GM21367 (cell line): ENCODE measurements around the gene TBCD.
"Not testable (repeated sequence)": the region's sequence is repeated elsewhere in the genome, so short reads cannot be mapped to it uniquely, and the experiment has no call there.

Experiments
- ATAC-seq: cut with Tn5 transposase; IDR thresholded peaks from one replicate; pipeline ENCODE4 v1.9.1; 2021; ENCODE audit not compliant: unreplicated experiment

The TBCD gene

DNA sequence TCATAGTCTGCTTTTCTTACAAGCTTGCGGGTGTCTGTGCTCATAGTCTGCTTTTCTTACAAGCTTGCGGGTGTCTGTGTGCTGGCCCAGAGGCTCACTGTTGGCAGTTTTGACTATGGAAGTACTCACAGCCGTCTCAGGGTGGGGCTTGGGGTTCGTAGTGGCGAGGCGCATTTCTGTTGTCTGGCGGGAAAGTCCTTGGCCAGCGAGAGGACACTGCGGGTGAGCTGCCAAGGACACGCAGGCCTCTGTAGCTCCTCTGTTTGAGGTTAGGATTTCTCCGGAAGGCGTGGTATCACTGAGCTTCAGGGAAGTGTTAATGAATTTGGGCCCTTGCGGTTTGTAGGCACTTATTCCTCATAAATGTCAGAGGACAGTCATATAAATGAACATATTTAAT lies 13.5 kb downstream of the TBCD start:
- no peak for ATAC-seq

DNA sequence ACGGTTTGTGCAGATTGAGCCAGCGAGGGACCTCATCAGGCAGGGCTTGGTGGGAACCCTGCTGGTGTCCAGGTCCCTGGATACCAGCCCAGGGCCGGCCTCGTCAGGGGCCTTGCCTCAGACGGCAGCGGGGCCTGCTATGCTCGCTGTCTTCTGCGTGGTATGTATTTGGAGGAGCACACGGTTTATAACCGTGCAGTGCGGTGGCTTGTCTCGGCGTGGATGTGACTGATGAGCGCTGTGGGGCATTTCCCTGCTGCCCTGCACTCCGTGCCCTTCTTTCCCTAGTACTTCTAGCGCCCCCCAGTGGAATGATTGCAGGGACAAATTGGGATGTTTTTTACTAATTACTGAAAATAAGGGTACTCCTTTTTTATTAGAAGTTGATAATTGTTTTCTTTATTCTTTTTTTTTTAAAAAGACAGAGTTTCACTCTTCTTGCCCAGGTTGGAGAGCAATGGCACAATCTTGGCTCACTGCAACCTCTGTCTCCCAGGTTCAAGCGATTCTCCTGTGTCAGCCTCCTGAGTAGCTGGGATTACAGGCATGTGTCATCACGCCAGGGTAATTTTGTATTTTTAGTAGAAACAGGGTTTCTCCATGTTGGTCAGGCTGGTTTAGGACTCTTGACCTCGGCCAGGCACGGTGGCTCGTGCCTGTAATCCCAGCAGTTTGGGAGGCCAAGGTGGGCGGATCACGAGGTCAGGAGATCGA lies 15.3 kb downstream of the TBCD start:
- ATAC-seq = no peak

DNA sequence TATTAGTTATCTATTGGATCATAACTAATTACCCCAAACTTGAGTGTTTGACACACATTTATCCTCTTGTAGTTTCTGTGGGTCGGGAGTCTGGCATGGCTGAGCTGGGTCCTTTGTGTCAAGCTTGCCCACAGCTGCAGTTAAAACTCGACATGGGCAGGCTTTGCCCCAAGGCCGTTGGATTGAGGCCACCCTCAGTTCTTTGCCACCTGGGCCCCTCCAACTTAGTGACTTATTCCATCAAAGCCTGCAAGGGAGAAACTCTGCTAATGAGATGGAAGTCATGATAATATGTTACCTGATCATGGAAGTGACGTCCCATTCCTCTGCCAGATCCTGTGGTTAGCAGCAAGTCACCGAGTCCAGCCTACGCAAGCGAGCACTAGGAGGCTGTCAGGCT lies 17.2 kb downstream of the TBCD start:
- ATAC-seq = no peak

DNA sequence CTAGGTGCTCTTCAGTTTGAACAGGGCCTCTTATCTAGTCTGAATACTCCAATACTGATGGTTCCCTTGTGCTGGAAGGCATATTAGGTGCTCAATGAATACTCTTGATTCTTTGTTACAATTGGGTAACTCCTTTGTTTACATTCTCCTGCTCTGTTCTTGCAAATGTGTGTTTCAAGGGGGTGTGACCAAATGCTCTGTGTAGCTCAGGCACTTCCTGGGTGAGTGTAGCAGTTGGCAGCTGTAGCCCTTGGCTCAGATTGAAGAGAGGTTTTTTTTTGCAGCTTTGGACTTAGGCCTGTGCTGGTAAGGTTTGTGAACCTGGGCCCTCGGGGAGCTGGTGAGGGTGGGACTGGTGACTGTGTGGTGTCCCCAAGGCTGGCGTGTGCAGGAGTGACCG lies 20.2 kb downstream of the TBCD start:
- ATAC-seq = no peak

DNA sequence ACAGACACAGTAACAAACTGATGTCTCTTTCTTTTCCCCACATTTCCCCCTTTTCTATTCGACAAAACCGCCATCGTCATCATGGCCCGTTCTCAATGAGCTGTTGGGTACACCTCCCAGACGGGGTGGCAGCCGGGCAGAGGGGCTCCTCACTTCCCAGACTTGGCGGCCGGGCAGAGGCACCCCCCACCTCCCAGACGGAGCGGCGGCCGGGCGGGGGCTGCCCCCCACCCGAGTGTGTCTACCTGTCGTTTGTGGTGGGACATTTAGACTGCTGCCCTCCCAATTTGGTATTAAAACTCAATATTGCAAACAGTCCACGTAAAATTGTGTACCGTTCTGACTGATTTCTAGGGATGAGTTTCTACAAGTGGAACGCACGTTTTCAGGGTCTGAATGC lies 22.6 kb downstream of the TBCD start:
- ATAC-seq = not testable (repeated sequence)

DNA sequence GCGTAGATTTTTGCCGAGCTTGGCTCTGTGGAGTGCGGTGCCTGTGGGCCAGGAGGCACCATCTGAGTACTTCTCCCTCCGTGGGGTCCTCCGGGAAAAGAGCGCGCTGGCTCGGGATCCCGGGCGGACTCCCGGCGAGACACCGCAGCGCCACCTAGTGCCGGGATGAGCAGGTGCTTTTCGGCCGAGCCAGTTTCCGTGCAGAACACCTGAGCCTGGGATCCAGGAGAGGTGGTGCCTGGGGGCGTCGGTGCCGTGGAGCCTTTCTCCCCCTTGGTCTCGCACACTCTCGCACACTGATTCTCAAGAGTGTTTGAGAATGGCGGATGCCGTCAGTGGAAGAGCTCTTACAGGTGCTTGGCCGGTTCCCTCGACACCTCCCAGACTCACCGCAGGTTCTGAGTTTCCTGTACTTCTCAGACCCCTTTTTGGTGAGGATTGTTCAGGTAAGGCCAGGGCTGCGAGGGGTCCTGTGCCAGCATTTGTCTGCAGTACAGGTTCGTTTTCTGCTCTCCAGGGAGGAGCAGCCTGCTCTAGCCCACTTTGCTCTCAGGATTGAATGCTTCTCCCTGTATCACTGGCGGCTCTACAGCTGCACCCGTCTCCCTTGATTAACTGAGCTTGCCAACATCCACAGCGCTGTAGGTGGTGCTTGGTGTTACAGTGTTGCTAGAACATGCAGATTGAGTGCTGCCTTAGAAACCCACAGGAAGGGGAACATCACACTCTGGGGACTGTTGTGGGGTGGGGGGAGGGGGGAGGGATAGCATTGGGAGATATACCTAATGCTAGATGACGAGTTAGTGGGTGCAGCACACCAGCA lies 23.3 kb downstream of the TBCD start:
- ATAC-seq = no peak

DNA sequence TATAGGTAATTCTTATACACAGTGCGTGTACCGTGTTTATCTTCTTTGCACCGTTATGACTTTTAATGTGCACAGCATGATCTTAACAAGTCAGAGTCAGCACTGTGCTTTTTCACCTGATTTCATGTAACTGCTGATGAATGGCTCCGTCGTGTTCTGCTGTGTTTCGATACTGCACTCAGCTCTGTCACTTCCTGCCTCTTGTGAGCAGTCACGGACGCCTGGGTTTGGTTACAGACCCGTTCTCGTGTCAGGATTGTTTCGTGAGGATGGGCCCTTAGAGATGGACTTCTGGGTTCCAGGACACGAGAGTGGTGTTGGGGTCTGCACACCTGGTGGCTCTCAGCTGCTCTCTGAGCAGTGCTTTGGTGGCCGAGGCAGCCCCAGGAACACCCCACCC lies 24.6 kb downstream of the TBCD start:
- ATAC-seq = no peak

DNA sequence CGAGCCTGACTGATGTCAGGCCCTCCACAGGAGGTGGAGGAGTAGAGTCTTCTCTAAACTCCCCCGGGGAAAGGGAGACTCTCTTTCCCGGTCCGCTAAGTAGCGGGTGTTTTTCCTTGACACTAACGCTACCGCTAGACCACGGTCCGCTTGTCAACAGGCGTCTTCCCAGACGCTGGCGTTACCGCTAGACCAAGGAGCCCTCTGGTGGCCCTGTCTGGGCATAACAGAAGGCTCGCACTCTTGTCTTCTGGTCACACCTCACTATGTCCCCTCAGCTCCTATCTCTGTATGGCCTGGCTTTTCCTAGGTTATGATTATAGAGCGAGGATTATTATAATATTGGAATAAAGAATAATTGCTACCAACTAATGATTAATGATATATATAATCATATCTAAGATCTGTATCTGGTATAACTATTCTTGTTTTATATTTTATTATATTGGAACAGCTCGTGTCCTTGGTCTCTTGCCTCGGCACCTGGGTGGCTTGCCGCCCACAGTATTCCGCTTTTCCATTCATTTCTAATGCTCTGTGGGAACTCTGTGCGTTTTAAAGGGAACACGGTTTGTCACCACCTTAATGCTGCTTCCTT lies 26.0 kb downstream of the TBCD start:
- not testable (repeated sequence) for ATAC-seq

DNA sequence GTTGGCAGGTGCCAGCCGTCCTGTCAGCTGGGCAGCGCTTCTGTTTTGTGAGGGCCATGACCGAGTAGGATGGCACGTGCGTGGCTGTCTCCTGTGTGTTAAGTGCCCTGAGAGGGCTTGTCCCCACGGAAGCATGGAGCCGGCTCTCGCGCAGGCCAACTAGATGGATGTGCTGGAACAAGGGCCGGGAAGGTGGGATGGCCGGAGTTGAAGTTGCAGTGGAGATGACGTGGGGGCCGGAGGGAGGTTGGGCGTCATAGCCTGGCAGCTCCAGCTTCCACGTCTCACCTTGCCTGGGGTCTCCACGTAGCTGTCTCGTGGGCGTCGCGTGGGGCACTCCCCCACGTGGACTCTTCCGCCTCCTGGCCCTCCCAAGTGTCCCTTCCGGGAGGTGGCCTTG lies 27.7 kb downstream of the TBCD start:
- ATAC-seq = no peak

DNA sequence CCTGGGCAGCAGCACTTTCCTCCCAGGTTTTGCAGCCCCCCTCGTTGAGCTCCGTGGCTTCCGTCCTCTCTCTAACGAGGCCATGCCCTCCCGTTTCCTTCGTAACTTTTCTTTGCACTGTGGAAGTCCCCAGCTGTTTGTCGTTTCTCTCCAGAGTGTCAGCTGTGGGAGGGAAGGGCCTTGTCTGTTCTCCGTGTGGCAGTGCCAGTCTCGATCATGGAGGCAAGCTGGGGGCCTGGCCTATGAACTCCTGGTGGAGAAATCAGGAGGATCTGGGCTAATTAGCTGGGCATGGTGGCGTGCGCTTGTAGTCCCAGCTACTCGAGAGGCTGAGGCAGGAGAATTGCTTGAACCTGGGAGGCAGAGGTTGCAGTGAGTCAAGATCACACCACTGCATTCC lies 28.3 kb downstream of the TBCD start:
- ATAC-seq = no peak

DNA sequence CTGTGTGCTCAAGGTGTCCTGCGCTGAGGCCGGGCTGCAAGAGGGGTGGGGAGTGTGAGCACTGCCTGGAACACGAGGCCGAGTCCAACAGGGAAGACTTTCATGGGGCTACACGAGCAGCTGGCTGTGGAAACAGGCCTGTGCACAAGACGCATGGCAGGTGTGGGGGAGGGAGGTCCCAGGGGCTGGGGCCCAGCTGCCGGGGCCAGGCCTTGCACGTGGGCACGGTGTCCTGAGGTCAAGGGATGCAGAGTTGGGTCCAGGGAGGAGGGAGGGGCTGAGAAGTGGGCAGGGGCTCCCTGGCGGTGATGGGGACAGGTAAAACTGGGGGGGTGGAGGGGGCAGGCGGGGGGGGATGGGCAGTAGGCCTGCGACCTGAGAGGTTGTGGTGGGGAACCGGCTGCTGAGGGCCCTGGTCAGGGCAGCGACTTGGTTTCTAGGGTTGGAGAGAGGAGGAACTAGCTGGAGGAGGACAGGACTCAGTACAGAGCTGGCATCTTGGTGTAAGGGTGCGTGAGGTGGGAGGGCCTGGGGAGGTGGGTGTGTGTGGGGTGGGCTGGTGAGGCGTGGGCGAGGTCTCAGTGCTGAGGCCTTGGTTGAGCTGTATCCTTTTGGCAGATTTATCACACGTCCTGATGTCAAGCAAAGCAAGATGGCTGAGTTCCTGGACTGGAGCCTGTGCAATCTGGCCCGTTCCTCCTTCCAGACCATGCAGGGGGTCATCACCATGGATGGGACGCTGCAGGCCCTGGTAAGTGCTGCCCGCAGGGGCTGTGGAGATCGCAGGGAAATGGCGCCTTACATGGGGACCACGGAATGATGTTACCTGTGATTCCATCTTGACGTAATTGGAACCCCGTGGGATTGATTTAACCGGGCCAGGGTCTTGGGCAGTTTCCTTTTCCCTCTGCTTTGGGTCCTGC lies 29.4 kb downstream of the TBCD start:
- ATAC-seq = no peak

DNA sequence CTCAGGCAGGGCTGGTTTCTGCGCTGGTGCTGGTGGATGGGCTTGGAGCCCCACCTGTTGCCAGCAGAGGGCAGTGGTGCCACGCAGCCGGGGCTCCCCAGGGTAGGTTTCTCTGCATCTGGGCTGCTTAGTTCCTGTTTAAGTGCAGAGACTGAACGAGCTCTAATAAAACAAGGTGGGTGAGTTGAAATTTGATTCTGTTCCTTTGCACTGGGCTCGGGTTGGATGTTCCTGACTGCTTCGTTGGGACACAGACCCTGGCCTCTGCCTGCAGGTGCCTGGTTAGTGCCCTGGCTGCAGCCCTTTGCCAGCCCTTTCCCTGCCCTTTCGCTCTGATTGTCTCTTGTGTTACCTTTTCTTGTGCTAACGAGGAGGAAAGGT lies 30.0 kb downstream of the TBCD start:
- no peak for ATAC-seq

DNA sequence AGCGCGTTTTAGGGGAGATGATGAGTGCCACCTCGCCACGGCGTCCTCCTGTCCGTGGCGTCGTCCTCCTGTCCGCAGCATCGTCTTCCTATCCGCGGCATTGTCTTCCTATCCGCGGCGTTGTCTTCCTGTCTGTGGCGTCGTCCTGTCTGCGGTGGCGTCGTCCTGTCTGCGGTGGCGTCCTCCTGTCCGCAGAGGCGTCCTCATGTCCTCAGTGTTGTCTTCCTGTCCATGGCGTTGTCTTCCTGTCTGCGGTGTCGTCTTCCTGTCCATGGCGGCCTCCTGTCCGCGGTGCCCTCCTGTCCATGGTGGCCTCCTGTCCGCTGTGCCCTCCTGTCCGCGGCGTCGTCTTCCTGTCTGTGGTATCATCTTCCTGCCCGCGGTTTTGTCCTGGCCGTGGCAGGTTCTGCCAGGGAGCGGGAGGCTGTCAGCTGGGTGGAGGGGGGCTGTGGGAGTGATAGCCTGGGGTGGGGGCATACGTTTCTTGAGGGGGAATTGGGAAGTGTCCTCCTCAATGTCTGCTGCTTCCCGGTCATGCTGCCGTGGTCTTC lies 30.9 kb downstream of the TBCD start:
- ATAC-seq = no peak

DNA sequence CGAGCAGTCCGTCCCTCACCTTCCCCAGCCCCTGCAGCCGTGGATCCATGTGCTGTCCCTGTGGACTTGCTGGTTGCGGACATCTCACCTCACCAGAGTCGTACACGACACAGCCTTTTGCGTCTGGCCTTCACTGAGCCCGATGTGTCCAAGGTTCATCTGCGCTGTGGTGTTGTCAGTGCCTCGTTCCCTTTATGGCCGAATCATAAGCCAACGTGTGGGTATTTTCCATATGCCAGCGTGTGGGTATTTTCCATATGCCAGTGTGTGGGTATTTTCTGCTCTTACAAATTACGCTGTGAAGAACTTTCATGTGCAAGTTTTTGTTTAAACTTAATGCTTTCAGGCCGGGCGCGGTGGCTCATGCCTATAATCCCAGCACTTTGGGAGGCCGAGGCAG lies 31.6 kb downstream of the TBCD start:
- no peak for ATAC-seq

DNA sequence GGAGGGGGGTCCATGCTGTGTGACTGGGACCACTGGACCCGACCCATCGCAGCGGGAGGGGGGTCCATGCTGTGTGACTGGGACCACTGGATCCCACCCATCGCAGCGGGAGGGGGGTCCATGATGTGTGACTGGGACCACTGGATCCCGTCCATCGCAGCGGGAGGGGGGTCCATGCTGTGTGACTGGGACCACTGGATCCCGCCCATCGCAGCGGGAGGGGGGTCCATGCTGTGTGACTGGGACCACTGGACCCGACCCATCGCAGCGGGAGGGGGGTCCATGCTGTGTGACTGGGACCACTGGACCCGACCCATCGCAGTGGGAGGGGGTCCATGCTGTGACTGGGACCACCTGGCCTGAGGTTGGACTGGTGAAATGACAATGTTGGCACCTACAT lies 33.7 kb downstream of the TBCD start:
- ATAC-seq = not testable (repeated sequence)

DNA sequence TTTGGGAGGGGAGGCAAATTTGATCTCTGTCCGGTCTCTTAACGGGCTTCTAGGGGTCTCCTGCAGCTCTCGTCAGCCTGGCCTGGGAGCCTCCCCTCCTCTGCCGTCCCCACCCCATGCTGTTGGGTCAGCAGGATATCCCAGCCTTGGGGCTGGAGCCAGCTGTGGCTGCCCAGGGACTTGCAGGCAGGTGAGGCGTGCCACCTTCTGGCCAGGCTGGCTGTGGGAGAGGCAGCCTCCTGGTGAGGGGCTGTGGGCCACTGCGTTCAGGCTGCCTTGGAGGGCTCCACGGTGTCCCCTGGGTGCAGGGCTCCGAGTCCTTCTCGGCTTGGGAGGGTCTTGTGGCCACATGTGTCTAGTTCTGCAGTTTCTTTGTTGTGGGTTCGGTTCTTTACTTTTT lies 34.6 kb downstream of the TBCD start:
- no peak for ATAC-seq

DNA sequence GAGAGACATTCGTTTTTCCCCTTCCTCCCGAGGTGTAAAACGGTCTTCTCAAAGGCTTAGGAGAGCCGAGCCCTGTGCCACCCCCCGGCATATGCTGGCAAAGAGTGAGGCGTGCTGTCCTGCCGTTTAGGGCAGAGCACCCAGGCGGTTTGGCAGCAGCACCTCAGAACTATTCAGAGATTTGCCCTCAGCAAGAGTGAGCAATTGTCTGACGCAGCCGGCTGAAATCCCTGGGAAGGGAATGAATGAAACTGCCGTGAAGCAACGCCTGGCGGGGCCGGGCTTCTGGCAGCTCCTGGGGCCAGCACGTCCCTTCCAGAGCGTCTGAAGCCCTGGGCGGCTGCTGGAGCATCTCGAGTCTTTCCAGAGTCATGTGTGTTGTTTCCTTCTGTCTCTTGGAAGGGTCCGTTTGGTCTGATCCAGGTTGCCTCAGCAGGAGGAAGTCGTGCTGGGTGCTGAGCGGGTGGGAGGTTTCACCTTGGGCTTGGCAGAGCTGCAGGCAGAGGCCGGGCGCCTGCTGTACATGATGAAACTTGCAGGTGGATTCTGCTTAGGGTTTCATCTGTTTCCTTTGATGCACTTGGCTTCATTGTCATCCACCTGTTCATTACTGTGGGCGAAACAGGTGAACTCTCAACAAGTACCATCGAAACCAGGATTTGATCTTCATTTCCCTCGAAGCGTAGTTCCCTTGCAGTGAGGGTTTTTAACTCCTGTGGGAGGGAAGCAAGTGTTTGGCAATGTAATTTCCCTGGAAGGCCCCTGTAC lies 35.4 kb downstream of the TBCD start:
- no peak for ATAC-seq

DNA sequence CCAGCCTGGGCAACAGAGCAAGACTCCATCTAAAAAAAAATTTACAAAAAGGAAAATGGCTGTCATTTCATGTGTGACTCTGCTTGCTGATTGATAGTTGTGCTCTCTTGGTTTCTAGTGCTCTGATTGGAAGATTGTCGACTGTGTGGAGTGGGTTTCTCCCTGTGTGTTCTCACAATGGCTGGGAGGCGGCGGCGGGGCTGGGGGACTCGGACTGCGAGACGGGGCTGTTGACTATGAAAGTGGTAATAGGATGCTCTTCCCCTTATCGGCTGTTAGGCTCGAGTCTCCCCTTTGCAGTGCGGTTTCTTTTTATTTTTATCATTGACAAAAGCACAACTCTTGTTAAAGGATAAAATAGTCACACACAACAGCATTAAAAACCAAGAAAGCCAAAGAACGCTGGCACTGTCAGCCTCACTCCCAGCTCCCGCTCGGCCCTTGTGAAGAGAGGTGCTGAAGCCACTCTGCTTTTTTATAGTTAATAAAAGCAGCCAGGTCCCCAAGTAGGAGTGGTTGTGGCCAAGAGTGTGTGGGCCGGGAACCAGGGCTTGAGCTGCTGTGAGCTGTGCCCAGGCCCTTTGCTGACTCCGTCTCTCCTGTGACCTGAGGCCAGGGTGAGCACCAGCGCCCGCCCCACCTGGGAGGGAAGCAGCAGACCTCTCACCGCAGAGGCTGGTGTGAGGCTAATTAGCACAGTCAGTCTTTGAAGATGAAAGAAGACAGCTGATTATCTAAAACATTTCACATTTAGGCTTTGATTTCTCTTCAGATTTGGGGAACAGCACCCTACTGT lies 36.5 kb downstream of the TBCD start:
- ATAC-seq = no peak

DNA sequence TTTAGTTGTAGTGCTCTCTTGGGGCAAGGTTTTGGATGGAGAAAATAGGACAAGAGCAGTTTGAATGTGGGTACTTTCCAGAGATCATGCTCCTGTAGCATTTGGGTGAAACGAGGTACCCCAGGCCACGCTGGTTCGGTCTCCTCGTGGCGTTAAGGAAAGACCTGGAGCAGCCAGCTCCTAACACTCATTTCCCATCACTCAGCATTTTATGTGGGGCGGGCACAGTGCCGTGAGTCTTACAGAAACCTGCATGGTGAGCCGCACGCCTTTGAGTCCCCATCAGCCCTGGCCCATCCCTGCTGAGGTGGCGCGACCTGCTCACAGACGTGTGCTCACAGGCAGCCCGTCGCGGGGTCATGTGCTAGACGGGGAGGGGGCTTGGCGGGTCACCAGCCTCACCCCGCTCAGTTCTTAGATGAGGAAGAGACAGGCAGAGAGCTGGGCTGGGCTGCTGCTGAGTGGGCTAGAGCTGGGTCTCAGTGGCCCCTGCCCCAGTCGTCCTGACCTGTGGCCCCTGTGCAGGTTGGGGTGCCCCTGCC lies 37.3 kb downstream of the TBCD start:
- ATAC-seq = no peak
